Measurements from ENCODE around the gene TDP1. TPM values are rescaled to one million over a fixed set of nuclear protein-coding genes. Genes with fewer than 3 reads are reported as not detected.

The TDP1 gene
- total and polyA plus RNA-seq, 4 donors = 2.1 to 23.6 (median 8.5) TPM

DNA sequence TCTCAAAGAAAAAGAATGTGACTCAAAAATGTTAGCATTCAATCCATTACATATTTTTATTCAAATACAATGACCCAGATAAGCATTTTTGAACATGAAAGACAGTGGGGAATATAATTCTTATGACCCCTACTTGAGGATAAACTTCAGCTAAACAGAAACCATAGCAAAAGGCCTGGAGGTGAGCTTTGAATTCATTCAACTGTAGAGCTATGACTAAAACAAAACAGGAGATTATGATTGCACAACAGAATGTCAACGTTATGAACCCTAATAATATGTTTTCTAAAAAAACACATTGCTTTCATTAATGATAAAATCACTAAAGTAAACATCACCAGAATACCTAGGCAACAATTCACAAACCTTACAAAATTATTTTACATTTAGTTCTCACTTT is 29.0 kb upstream of the TDP1 start:
- TF ChIP-seq CTCF (IDR thresholded peaks at IDR 0.05; ENCODE audit: control extremely low read depth, extremely low read depth) = no peak
- no peaks in the 10 kb centered on the region for H3K27me3 ChIP-seq (ENCODE audit: control insufficient read depth in 3 of 3, insufficient read depth in 3 of 3, low read length in 2 of 3)
- no peak overlapping the region for H3K4me3 ChIP-seq
- H3K36me3 ChIP-seq (ENCODE audit: control insufficient read depth in 4 of 4, insufficient read depth in 4 of 4, low read length in 4 of 4) = peaks cover 0 to 6% (median 3%) of the 10 kb centered on the region in 4 donors
- no peaks in the 10 kb centered on the region for H3K4me1 ChIP-seq (ENCODE audit: control insufficient read depth in 5 of 5, insufficient read depth in 5 of 5, low read length in 5 of 5)
- WGBS, 2 donors = 11 to 35% methylated on average over 1 of the region's 1 CpG
- H3K27ac ChIP-seq (ENCODE audit: low read depth in 1 of 2, low read length in 1 of 2) = no peak overlapping the region
- H3K9ac ChIP-seq (ENCODE audit: insufficient read depth in 1 of 2, low read length in 2 of 2) = no peak overlapping the region
- DNase-seq (no peak), ATAC-seq (ENCODE audit: insufficient read depth, low FRiP score) (no peak)
- H3K9me3 ChIP-seq (ENCODE audit: control insufficient read depth in 4 of 4, insufficient read depth in 3 of 4, low read length in 3 of 4) = no peaks in the 10 kb centered on the region

- no peak for ATAC-seq (ENCODE audit: insufficient read depth, low FRiP score)
- H3K9ac ChIP-seq (ENCODE audit: insufficient read depth in 1 of 2, low read length in 2 of 2) = no peak overlapping the region
- no peak for DNase-seq
- no peak overlapping the region for H3K27ac ChIP-seq (ENCODE audit: low read depth in 1 of 2, low read length in 1 of 2)
- no peaks in the 10 kb centered on the region for H3K9me3 ChIP-seq (ENCODE audit: control insufficient read depth in 4 of 4, insufficient read depth in 3 of 4, low read length in 3 of 4)
- no peaks in the 10 kb centered on the region for H3K4me1 ChIP-seq (ENCODE audit: control insufficient read depth in 5 of 5, insufficient read depth in 5 of 5, low read length in 5 of 5)
- peaks cover 0 to 6% (median 3%) of the 10 kb centered on the region in 4 donors for H3K36me3 ChIP-seq (ENCODE audit: control insufficient read depth in 4 of 4, insufficient read depth in 4 of 4, low read length in 4 of 4)
- WGBS, 2 donors = 75 to 79% methylated on average over 13 of the region's 13 CpGs
- H3K4me3 ChIP-seq = no peak overlapping the region
- H3K27me3 ChIP-seq (ENCODE audit: control insufficient read depth in 3 of 3, insufficient read depth in 3 of 3, low read length in 2 of 3) = no peaks in the 10 kb centered on the region
- no peak for TF ChIP-seq CTCF (IDR thresholded peaks at IDR 0.05; ENCODE audit: control extremely low read depth, extremely low read depth)
Measured at GRCh38 chr14:89927186-89927865, 28.4 kb upstream of the TDP1 start.

DNA sequence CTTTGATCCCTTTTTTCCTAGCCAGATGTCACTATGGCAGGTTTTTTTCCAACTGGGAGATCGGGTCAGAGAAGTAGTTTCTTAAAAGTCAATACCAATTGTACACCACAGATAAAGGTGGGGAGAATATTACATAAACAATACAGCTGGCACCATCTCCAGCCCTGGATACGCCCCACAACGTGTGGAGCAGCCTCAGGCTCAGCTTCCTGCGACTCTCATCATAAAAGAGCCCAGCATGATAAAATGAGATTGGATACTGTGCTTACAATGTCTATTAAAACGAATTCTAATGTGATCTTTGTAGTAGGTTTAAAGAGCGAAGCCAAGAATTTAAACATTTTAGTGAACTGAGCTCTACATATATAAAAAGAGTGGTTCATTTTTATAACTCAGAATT is 22.7 kb upstream of the TDP1 start:
- Histone ChIP-seq H3K4me3 (no peak overlapping the region), H3K9ac (ENCODE audit: insufficient read depth in 1 of 2, low read length in 2 of 2) (no peak overlapping the region), H3K27ac (ENCODE audit: low read depth in 1 of 2, low read length in 1 of 2) (no peak overlapping the region), H3K36me3 (ENCODE audit: control insufficient read depth in 4 of 4, insufficient read depth in 4 of 4, low read length in 4 of 4) (peaks cover 0 to 3% (median under 1%) of the 10 kb centered on the region in 4 donors), H3K27me3 (ENCODE audit: control insufficient read depth in 3 of 3, insufficient read depth in 3 of 3, low read length in 2 of 3) (no peaks in the 10 kb centered on the region), H3K4me1 (ENCODE audit: control insufficient read depth in 5 of 5, insufficient read depth in 5 of 5, low read length in 5 of 5) (no peaks in the 10 kb centered on the region), H3K9me3 (ENCODE audit: control insufficient read depth in 4 of 4, insufficient read depth in 3 of 4, low read length in 3 of 4) (no peaks in the 10 kb centered on the region)
- TF ChIP-seq CTCF (IDR thresholded peaks at IDR 0.05; ENCODE audit: control extremely low read depth, extremely low read depth) = no peak
- DNase-seq = no peak
- ATAC-seq (ENCODE audit: insufficient read depth, low FRiP score) = no peak
- WGBS, 2 donors = 71 to 85% methylated on average over 6 of the region's 6 CpGs

Measured in lung (tissue), 12 donors.